ENCODE data around the gene SPRY4. TPM values are rescaled to one million over a fixed set of nuclear protein-coding genes. Genes with fewer than 3 reads are reported as not detected.
"Not testable (repeated sequence)": the region's sequence is repeated elsewhere in the genome, so short reads cannot be mapped to it uniquely, and the experiment has no call there.

SPRY4 gene
- total RNA-seq, 1 donor, result 5.4 TPM

- no peak overlapping the region for H3K27ac ChIP-seq (ENCODE audit: low read depth, low read length)
- no peaks in the 10 kb centered on the region for H3K79me2 ChIP-seq (ENCODE audit: insufficient read depth, low read length)
- H3K36me3 ChIP-seq (ENCODE audit: insufficient read depth, low read length), result peaks cover 5% of the 10 kb centered on the region
- no peaks in the 10 kb centered on the region for H3K27me3 ChIP-seq (ENCODE audit: insufficient read depth, low read length)
- peak; percentile 21 for DNase-seq (ENCODE audit: insufficient read length, low spot score, missing footprints)
- H3K4me3 ChIP-seq (ENCODE audit: insufficient read depth, low read length), result no peak overlapping the region
- H3K4me2 ChIP-seq (ENCODE audit: insufficient read depth, low read length), result no peak overlapping the region
- no peak overlapping the region for H2AFZ ChIP-seq (ENCODE audit: low read length)
- peaks cover 4% of the 10 kb centered on the region for H3K9me3 ChIP-seq (ENCODE audit: low read depth, low read length)
- peaks cover 17% of the 10 kb centered on the region for H3K4me1 ChIP-seq (ENCODE audit: insufficient read depth, low read length)
- TF ChIP-seq CTCF (IDR thresholded peaks at IDR 0.05; ENCODE audit: extremely low read depth, low read depth, low read length), result no peak
- no peaks in the 10 kb centered on the region for H4K20me1 ChIP-seq (ENCODE audit: insufficient read depth, low read length)
Observed at GRCh38 chr5:142339781-142340180, 15.0 kb upstream of the SPRY4 start.

- H3K27ac ChIP-seq (ENCODE audit: low read depth, low read length), result no peak overlapping the region
- no peak overlapping the region for H3K4me2 ChIP-seq (ENCODE audit: insufficient read depth, low read length)
- no peaks in the 10 kb centered on the region for H3K27me3 ChIP-seq (ENCODE audit: insufficient read depth, low read length)
- H2AFZ ChIP-seq (ENCODE audit: low read length), result no peak overlapping the region
- DNase-seq (ENCODE audit: insufficient read length, low spot score, missing footprints), result no peak
- H3K36me3 ChIP-seq (ENCODE audit: insufficient read depth, low read length), result no peaks in the 10 kb centered on the region
- no peaks in the 10 kb centered on the region for H3K4me1 ChIP-seq (ENCODE audit: insufficient read depth, low read length)
- no peaks in the 10 kb centered on the region for H3K9me3 ChIP-seq (ENCODE audit: low read depth, low read length)
- no peaks in the 10 kb centered on the region for H4K20me1 ChIP-seq (ENCODE audit: insufficient read depth, low read length)
- no peak for TF ChIP-seq CTCF (IDR thresholded peaks at IDR 0.05; ENCODE audit: extremely low read depth, low read depth, low read length)
- no peak overlapping the region for H3K4me3 ChIP-seq (ENCODE audit: insufficient read depth, low read length)
- peaks cover 25% of the 10 kb centered on the region for H3K79me2 ChIP-seq (ENCODE audit: insufficient read depth, low read length)
Observed at GRCh38 chr5:142334538-142334937, 9.7 kb upstream of the SPRY4 start.

- not testable (repeated sequence) for H3K4me3 ChIP-seq (ENCODE audit: insufficient read depth, low read length); H4K20me1 ChIP-seq (ENCODE audit: insufficient read depth, low read length); H3K27me3 ChIP-seq (ENCODE audit: insufficient read depth, low read length); H3K27ac ChIP-seq (ENCODE audit: low read depth, low read length); DNase-seq (ENCODE audit: insufficient read length, low spot score, missing footprints); H2AFZ ChIP-seq (ENCODE audit: low read length); H3K9me3 ChIP-seq (ENCODE audit: low read depth, low read length); H3K4me2 ChIP-seq (ENCODE audit: insufficient read depth, low read length); H3K36me3 ChIP-seq (ENCODE audit: insufficient read depth, low read length); H3K4me1 ChIP-seq (ENCODE audit: insufficient read depth, low read length)
- H3K79me2 ChIP-seq (ENCODE audit: insufficient read depth, low read length), result peaks cover 33% of the 10 kb centered on the region
Observed at GRCh38 chr5:142333749-142334148, 8.9 kb upstream of the SPRY4 start.

GRCh38 chr5:142330444-142330843 lies 5.6 kb upstream of the SPRY4 start:
- H2AFZ ChIP-seq (ENCODE audit: low read length), result no peak overlapping the region
- TF ChIP-seq CTCF (IDR thresholded peaks at IDR 0.05; ENCODE audit: extremely low read depth, low read depth, low read length), result no peak
- H3K4me2 ChIP-seq (ENCODE audit: insufficient read depth, low read length), result no peak overlapping the region
- H3K27me3 ChIP-seq (ENCODE audit: insufficient read depth, low read length), result no peaks in the 10 kb centered on the region
- no peaks in the 10 kb centered on the region for H3K9me3 ChIP-seq (ENCODE audit: low read depth, low read length)
- no peak for DNase-seq (ENCODE audit: insufficient read length, low spot score, missing footprints)
- peaks cover 48% of the 10 kb centered on the region for H3K79me2 ChIP-seq (ENCODE audit: insufficient read depth, low read length)
- H3K4me3 ChIP-seq (ENCODE audit: insufficient read depth, low read length), result no peak overlapping the region
- no peaks in the 10 kb centered on the region for H4K20me1 ChIP-seq (ENCODE audit: insufficient read depth, low read length)
- no peak overlapping the region for H3K27ac ChIP-seq (ENCODE audit: low read depth, low read length)
- H3K4me1 ChIP-seq (ENCODE audit: insufficient read depth, low read length), result peaks cover 27% of the 10 kb centered on the region
- no peaks in the 10 kb centered on the region for H3K36me3 ChIP-seq (ENCODE audit: insufficient read depth, low read length)

All from osteoblast (primary cell).